NCI-H524 (cell line): Measurements from ENCODE around the gene ATP6AP1.

Experiments used
- DNase-seq, 2 experiments: peaks; one replicate each; lab custom pipeline; 2025; lab: John Stamatoyannopoulos, UW

The ATP6AP1 gene

GRCh38 chrX:154429711-154430110, 1.2 kb downstream of the ATP6AP1 start:
- DNase-seq = no peak

GRCh38 chrX:154430479-154430878, 2.0 kb downstream of the ATP6AP1 start:
- DNase-seq = no peak

DNA sequence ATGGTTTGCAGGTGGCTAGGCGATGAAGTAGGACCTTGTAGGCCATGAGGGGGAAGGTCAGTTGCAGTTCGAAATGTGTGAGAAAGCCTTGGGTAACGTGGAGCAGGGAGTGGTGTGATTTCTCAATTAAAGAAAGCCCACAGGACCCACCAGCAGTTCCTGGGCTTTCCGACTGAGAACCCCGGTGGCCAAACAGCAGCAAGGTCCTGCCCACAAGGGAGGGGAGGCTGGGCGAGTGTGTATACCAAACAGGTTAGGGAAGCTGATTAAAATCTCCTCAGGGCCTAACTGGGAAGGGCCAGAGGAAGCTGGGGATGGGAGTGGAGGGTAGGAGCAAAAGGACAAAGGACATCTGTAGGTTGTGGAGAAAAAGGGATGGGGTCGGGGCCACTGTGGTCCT, 2.4 kb downstream of the ATP6AP1 start:
- no peak for DNase-seq

GRCh38 chrX:154431341-154431740, 2.9 kb downstream of the ATP6AP1 start:
- DNase-seq = no peak

DNA sequence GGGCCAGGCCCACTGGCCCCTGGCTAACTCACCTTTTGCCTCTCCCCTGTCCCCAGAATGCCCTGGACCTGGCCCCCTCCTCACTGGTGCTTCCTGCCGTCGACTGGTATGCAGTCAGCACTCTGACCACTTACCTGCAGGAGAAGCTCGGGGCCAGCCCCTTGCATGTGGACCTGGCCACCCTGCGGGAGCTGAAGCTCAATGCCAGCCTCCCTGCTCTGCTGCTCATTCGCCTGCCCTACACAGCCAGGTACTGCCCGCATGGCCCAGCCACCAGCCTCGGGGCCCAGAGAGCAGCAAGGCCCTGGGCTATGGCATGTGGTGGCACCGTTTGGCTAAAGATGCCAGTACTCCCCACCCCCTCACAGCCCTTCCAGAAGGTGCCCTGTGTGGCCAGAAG, 3.7 kb downstream of the ATP6AP1 start:
- no peak for DNase-seq

DNA sequence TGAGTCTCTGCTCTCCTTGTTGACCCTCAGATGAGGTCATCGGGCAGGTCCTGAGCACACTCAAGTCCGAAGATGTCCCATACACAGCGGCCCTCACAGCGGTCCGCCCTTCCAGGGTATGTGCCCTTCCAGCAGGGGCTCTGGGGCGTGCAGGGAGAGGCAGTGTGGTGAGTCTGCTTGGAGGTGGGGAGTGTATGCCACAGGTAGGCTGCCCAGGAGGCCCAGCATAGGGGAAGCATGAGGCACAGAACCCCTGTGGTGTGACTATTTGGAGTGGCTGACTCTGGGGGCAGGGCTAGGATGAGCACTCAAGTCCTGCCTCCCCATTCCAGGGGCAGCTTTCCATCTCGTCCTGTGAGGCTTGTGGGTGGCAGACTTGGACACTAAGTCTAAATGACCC, 5.1 kb downstream of the ATP6AP1 start:
- no peak for DNase-seq

- no peak for DNase-seq
Observed at GRCh38 chrX:154434394-154435168, 6.1 kb downstream of the ATP6AP1 start.

GRCh38 chrX:154435171-154435733, 6.8 kb downstream of the ATP6AP1 start:
- DNase-seq = no peak

GRCh38 chrX:154436374-154436982, 8.0 kb downstream of the ATP6AP1 start:
- DNase-seq = peak in 1 of 2 experiments; percentile 49

DNA sequence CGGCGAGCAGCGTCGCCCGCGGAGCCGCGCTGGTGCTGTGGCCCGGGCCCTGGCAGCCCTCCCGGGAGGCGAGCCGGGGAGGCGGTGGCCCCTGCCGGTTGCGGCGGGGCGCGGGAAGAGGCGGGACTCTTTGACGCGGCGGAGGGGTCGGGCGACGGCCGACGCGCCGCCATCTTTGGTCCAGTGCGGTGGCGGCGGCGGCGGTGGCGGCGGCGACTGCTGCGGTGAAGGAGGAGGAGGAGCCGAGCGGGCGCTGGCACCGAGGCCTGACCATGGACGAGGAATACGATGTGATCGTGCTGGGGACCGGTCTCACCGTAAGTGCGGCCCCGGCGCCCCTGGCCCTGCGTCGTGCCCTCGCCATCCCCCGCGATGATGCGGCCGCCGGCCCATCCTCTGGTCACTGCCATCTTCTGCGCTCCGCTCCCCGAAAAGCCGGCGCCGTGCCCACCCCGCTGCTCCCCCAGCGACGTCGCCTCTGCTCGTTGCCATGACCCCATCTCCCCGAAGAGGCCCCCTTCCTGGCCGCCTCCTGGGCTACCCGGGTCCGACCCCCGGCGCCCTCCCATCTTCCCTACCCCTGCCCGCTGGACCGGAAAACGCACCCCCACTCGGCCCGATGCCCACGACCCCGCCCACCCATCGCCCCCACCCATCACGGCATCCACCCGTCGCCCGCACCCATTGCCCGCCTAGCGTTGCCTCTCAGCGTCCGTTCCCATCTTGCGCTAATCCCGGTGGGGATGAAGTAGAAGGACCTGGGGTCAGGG, 8.7 kb downstream of the ATP6AP1 start, which contains the start of gene GDI1:
Gene GDI1, plus strand, starts transcription at position 172 of the 770 bp plus-strand sequence. Its CDS starts 101 bp downstream, at position 273.
- peak; percentile 22 to 40 for DNase-seq

- no peak for DNase-seq
Observed at GRCh38 chrX:154437971-154438893, 9.8 kb downstream of the ATP6AP1 start.

GRCh38 chrX:154439841-154440240, 11.4 kb downstream of the ATP6AP1 start:
- no peak for DNase-seq

GRCh38 chrX:154440623-154441357, 12.3 kb downstream of the ATP6AP1 start:
- DNase-seq = no peak

DNA sequence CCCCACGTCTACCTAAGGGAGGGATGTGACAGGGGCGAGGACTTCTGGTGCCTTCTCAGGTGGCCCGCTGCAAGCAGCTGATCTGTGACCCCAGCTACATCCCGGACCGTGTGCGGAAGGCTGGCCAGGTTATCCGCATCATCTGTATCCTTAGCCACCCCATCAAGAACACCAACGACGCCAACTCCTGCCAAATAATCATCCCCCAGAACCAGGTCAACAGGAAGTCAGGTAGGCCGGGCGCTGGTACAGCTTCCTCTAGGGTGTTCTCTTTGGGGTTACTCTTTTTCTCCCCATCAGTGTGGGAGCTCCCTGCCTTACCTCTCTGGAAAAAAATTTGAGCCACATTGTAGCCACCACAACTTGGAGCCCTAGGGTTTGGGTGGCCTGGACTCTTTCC, 13.1 kb downstream of the ATP6AP1 start:
- no peak for DNase-seq

DNA sequence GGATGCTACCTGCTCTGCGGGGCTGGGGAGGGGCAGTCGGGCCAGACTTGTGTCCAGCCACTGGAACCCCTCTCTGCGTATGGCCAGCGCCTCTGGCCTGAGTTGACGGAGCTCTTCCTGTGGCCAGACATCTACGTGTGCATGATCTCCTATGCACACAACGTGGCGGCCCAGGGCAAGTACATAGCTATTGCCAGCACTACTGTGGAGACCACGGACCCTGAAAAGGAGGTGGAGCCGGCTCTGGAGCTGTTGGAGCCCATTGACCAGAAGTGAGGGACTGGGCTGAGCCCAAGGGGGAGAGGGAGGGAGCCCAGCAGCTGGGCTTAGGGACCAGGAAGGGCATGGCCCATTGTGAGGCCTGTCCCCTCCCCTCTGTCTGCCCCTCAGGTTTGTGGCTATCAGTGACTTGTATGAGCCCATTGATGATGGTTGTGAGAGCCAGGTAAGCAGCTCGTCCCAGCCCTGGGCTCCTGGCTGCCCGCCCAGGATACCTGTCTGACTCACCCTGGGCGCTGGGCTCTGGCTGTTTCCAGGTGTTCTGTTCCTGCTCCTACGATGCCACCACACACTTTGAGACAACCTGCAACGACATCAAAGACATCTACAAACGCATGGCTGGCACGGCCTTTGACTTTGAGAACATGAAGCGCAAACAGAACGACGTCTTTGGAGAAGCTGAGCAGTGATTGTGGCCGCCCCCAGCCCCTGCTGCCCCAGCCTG, 13.7 kb downstream of the ATP6AP1 start:
- DNase-seq = no peak

DNA sequence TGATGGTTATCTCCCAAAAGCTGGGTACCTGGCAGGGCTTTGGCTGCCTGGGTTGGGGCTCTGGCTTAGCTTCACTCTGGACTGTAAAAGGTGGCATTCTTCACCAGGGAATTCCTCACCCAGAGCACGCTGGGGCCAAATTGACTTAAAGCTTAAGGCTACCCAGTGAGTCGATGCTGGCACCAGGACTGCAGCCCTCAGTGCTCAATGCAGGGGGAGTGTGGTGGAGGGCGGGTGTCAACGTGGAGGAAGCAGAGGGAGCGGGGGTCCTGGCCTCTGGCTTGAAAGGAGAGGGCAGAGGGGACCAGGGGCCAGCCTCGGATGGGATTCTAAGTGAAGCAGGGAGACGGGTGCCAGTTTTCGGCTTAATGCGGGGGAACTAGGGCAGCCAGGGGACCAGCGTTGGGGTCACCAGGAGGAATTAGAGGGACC, 15.0 kb downstream of the ATP6AP1 start:
- DNase-seq = peak in 1 of 2 experiments; percentile 10

DNA sequence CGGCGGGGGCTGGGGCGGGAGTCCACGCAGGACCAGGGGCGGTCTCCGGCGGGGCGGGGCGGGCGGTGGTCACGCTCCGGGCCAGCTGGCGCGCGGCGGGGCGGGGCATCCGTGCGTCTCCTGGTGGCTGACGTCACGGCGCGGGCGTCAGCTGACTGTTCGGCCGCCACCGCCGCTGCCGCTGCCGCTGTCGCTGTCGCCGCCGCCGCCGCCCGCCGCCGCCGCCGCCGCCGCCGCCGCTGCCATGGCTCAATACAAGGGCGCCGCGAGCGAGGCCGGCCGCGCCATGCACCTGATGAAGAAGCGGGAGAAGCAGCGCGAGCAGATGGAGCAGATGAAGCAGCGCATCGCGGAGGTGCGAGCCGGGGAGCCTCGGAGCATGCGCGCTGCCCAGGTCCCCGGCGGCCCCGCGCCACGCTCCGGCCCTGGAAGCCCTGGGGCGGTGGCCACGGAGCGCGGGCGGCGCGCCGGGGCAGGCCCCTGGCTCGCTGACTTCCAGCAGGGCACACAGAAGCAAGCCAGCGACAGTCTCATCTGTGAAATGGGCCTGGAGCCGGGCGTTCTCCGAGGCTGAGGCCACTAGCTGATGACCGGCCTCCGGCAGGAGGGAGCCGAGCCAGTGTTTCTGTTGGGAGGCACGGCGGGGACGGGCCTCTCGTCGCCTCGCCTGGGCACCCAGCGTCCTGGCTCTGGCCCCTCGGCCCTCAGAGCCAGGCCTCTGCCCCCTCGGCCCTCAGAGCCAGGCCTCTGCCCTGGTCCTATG, 15.7 kb downstream of the ATP6AP1 start, which contains the start of gene FAM50A:
Gene FAM50A, plus strand, starts transcription at position 150 of the 763 bp plus-strand sequence. Its CDS starts 95 bp downstream, at position 245.
- DNase-seq = peak; percentile 44 to 64

DNA sequence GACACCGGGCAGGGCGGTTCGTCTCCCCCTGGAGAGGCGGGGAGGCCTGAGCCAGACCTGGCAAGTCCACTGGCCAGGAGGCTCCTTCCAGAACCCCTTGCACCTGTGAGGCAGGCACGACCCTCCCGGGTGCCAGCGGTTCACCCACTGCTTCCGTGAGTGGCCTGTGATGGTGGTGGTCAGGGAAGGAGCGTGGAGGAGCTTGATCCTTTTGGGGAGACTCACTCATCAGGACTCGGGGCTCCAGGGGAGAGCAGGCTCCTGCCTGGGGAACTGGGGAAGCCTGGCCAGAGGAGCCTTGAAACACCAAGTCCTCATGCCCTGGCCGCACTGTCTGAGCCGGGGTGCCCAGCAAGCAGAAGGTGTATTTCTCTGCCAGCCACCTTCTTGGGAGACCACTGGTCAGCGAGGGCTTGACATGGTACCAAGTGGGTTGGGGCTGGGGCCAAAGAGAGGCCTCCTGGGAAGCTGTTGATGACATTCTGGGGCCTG, 16.3 kb downstream of the ATP6AP1 start:
- DNase-seq = no peak

DNA sequence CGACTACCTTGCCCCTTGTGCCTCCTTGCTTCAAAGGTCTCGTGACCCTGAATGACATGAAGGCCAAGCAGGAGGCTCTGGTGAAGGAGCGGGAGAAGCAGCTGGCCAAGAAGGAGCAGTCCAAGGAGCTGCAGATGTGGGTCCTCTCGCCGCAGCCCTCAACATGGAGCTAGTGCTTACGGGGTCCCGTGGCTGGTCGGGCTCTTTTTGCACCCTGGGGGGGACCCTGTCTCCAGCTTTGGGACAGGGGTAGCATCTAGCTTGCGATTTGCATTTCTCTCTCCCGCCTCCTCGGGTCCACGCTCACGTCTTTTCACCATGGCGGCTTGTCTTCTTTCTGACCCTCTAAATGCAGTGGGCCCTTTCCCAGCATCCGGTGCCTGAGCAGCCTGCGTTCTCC, 17.3 kb downstream of the ATP6AP1 start:
- DNase-seq = no peak
